ENCODE data around the gene SSMEM1.
"Not testable (repeated sequence)": the region's sequence is repeated elsewhere in the genome, so short reads cannot be mapped to it uniquely, and the experiment has no call there.

SSMEM1 gene

GRCh38 chr7:130232209-130232608 is 24.5 kb downstream of the SSMEM1 start:
- Histone ChIP-seq H4K12ac (ENCODE audit: low read depth, low read length) (no peak overlapping the region), H2BK120ac (ENCODE audit: insufficient read depth, low read length, poor library complexity) (no peak overlapping the region), H3K14ac (ENCODE audit: low read length) (no peak overlapping the region), H4K91ac (ENCODE audit: low read depth, low read length) (no peak overlapping the region), H3K27me3 (ENCODE audit: insufficient read depth, low read length) (no peaks in the 10 kb centered on the region), H3K36me3 (ENCODE audit: control insufficient read depth in 1 of 2, insufficient read depth in 2 of 2, low read length in 2 of 2) (no peaks in the 10 kb centered on the region), H2BK12ac (ENCODE audit: low read length) (no peak overlapping the region), H3K18ac (ENCODE audit: low read length) (no peak overlapping the region), H3K23ac (ENCODE audit: low read length) (no peak overlapping the region), H3K4ac (ENCODE audit: low read depth, low read length) (no peak overlapping the region), H3K4me3 (ENCODE audit: low read depth, low read length) (no peak overlapping the region), H3K79me2 (ENCODE audit: control insufficient read depth, insufficient read depth, low read length, poor library complexity) (no peaks in the 10 kb centered on the region), H2AFZ (ENCODE audit: insufficient read depth, low read length, poor library complexity) (no peak overlapping the region), H3K27ac (ENCODE audit: low read depth, low read length) (no peak overlapping the region), H3K9ac (ENCODE audit: low read length) (no peak overlapping the region), H4K8ac (ENCODE audit: low read depth, low read length) (no peak overlapping the region), H3K4me1 (ENCODE audit: control insufficient read depth in 1 of 2, insufficient read depth in 2 of 2, low read length in 2 of 2) (no peaks in the 10 kb centered on the region), H3K4me2 (ENCODE audit: low read length) (no peak overlapping the region), H3K79me1 (ENCODE audit: low read length) (no peaks in the 10 kb centered on the region), H2BK5ac (ENCODE audit: low read depth, low read length, poor library complexity) (no peak overlapping the region), H2AK5ac (ENCODE audit: low read length) (no peak overlapping the region), H3K9me3 (ENCODE audit: insufficient read depth, low read depth, low read length) (peaks cover 2% of the 10 kb centered on the region)
- WGBS (ENCODE audit: extremely low coverage, insufficient coverage, insufficient read length): no CpG with 5 or more reads among the region's 2 CpGs
- no peak for DNase-seq

DNA sequence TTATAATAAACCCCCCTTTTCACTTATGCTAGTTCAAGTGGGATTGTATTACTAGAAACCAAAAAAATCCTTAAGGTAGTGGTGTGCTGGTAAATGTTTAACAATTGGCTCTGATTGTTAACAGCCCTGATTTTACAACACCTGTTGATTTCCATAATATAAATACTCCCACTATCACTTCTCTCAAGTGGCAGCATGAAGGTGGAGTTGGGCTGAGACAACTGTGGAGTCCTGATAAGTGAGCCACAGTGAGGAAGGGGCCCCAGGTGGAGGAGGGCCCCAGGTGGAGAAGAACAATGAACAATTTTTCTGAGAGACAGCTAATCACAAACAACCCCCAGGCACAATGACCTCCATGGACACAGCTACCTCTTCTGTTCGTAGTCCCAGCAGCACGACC is 26.4 kb downstream of the SSMEM1 start:
- no peak overlapping the region for H4K8ac ChIP-seq (ENCODE audit: low read depth, low read length)
- H3K4me3 ChIP-seq (ENCODE audit: low read depth, low read length): no peak overlapping the region
- H3K23ac ChIP-seq (ENCODE audit: low read length): no peak overlapping the region
- no peak overlapping the region for H4K12ac ChIP-seq (ENCODE audit: low read depth, low read length)
- H2BK120ac ChIP-seq (ENCODE audit: insufficient read depth, low read length, poor library complexity): no peak overlapping the region
- no peak overlapping the region for H2AFZ ChIP-seq (ENCODE audit: insufficient read depth, low read length, poor library complexity)
- no peaks in the 10 kb centered on the region for H3K4me1 ChIP-seq (ENCODE audit: control insufficient read depth in 1 of 2, insufficient read depth in 2 of 2, low read length in 2 of 2)
- no peaks in the 10 kb centered on the region for H3K36me3 ChIP-seq (ENCODE audit: control insufficient read depth in 1 of 2, insufficient read depth in 2 of 2, low read length in 2 of 2)
- H3K18ac ChIP-seq (ENCODE audit: low read length): no peak overlapping the region
- H2AK5ac ChIP-seq (ENCODE audit: low read length): no peak overlapping the region
- no peaks in the 10 kb centered on the region for H3K79me1 ChIP-seq (ENCODE audit: low read length)
- H3K9ac ChIP-seq (ENCODE audit: low read length): no peak overlapping the region
- H3K4me2 ChIP-seq (ENCODE audit: low read length): no peak overlapping the region
- no peaks in the 10 kb centered on the region for H3K79me2 ChIP-seq (ENCODE audit: control insufficient read depth, insufficient read depth, low read length, poor library complexity)
- H3K9me3 ChIP-seq (ENCODE audit: insufficient read depth, low read depth, low read length): peaks cover 2% of the 10 kb centered on the region
- DNase-seq: no peak
- no peak overlapping the region for H2BK12ac ChIP-seq (ENCODE audit: low read length)
- no peak overlapping the region for H3K14ac ChIP-seq (ENCODE audit: low read length)
- no peaks in the 10 kb centered on the region for H3K27me3 ChIP-seq (ENCODE audit: insufficient read depth, low read length)
- H3K27ac ChIP-seq (ENCODE audit: low read depth, low read length): no peak overlapping the region
- no CpG with 5 or more reads among the region's 2 CpGs for WGBS (ENCODE audit: extremely low coverage, insufficient coverage, insufficient read length)
- H4K91ac ChIP-seq (ENCODE audit: low read depth, low read length): no peak overlapping the region
- no peak overlapping the region for H2BK5ac ChIP-seq (ENCODE audit: low read depth, low read length, poor library complexity)
- no peak overlapping the region for H3K4ac ChIP-seq (ENCODE audit: low read depth, low read length)

GRCh38 chr7:130236361-130236760 is 28.7 kb downstream of the SSMEM1 start:
- not testable (repeated sequence) for H3K14ac ChIP-seq (ENCODE audit: low read length); H3K4me1 ChIP-seq (ENCODE audit: control insufficient read depth in 1 of 2, insufficient read depth in 2 of 2, low read length in 2 of 2); H3K4me3 ChIP-seq (ENCODE audit: low read depth, low read length); H4K91ac ChIP-seq (ENCODE audit: low read depth, low read length); H3K79me1 ChIP-seq (ENCODE audit: low read length); H3K9me3 ChIP-seq (ENCODE audit: insufficient read depth, low read depth, low read length); H3K36me3 ChIP-seq (ENCODE audit: control insufficient read depth in 1 of 2, insufficient read depth in 2 of 2, low read length in 2 of 2); H3K18ac ChIP-seq (ENCODE audit: low read length); H4K8ac ChIP-seq (ENCODE audit: low read depth, low read length); H3K27ac ChIP-seq (ENCODE audit: low read depth, low read length); H3K23ac ChIP-seq (ENCODE audit: low read length); H3K27me3 ChIP-seq (ENCODE audit: insufficient read depth, low read length); H2BK12ac ChIP-seq (ENCODE audit: low read length); H2BK120ac ChIP-seq (ENCODE audit: insufficient read depth, low read length, poor library complexity); H3K9ac ChIP-seq (ENCODE audit: low read length); H3K79me2 ChIP-seq (ENCODE audit: control insufficient read depth, insufficient read depth, low read length, poor library complexity); DNase-seq; H2AK5ac ChIP-seq (ENCODE audit: low read length); H3K4me2 ChIP-seq (ENCODE audit: low read length); H4K12ac ChIP-seq (ENCODE audit: low read depth, low read length); H3K4ac ChIP-seq (ENCODE audit: low read depth, low read length); H2BK5ac ChIP-seq (ENCODE audit: low read depth, low read length, poor library complexity); H2AFZ ChIP-seq (ENCODE audit: insufficient read depth, low read length, poor library complexity)
- WGBS (ENCODE audit: extremely low coverage, insufficient coverage, insufficient read length): no CpG with 5 or more reads among the region's 4 CpGs

GRCh38 chr7:130240240-130240639 is 32.6 kb downstream of the SSMEM1 start:
- H4K8ac ChIP-seq (ENCODE audit: low read depth, low read length): no peak overlapping the region
- H3K18ac ChIP-seq (ENCODE audit: low read length): no peak overlapping the region
- no peaks in the 10 kb centered on the region for H3K27me3 ChIP-seq (ENCODE audit: insufficient read depth, low read length)
- no peak overlapping the region for H3K27ac ChIP-seq (ENCODE audit: low read depth, low read length)
- H3K9me3 ChIP-seq (ENCODE audit: insufficient read depth, low read depth, low read length): no peaks in the 10 kb centered on the region
- no peaks in the 10 kb centered on the region for H3K79me1 ChIP-seq (ENCODE audit: low read length)
- H3K4me1 ChIP-seq (ENCODE audit: control insufficient read depth in 1 of 2, insufficient read depth in 2 of 2, low read length in 2 of 2): peaks cover 0 to 2% of the 10 kb centered on the region in 2 experiments
- no peak overlapping the region for H2BK12ac ChIP-seq (ENCODE audit: low read length)
- no peak overlapping the region for H2BK5ac ChIP-seq (ENCODE audit: low read depth, low read length, poor library complexity)
- no peak overlapping the region for H2AK5ac ChIP-seq (ENCODE audit: low read length)
- DNase-seq: no peak
- H3K36me3 ChIP-seq (ENCODE audit: control insufficient read depth in 1 of 2, insufficient read depth in 2 of 2, low read length in 2 of 2): no peaks in the 10 kb centered on the region
- no peak overlapping the region for H3K9ac ChIP-seq (ENCODE audit: low read length)
- H4K91ac ChIP-seq (ENCODE audit: low read depth, low read length): no peak overlapping the region
- H2BK120ac ChIP-seq (ENCODE audit: insufficient read depth, low read length, poor library complexity): no peak overlapping the region
- no peak overlapping the region for H3K23ac ChIP-seq (ENCODE audit: low read length)
- H4K12ac ChIP-seq (ENCODE audit: low read depth, low read length): no peak overlapping the region
- H2AFZ ChIP-seq (ENCODE audit: insufficient read depth, low read length, poor library complexity): no peak overlapping the region
- H3K79me2 ChIP-seq (ENCODE audit: control insufficient read depth, insufficient read depth, low read length, poor library complexity): no peaks in the 10 kb centered on the region
- H3K4ac ChIP-seq (ENCODE audit: low read depth, low read length): no peak overlapping the region
- no peak overlapping the region for H3K4me2 ChIP-seq (ENCODE audit: low read length)
- H3K14ac ChIP-seq (ENCODE audit: low read length): no peak overlapping the region
- H3K4me3 ChIP-seq (ENCODE audit: low read depth, low read length): no peak overlapping the region
- no CpG with 5 or more reads among the region's 1 CpG for WGBS (ENCODE audit: extremely low coverage, insufficient coverage, insufficient read length)

All from trophoblast cell (in vitro differentiated cells and primary cell).